GM12872 (cell line): ENCODE measurements around the gene UIMC1.

Experiments used
- TF ChIP-seq, protein P1 (sequence below): IDR thresholded peaks from 3 replicates; pipeline ENCODE4 v1.5.1; 2011; ENCODE audit warnings: low read depth, mild to moderate bottlenecking, low read length, moderate library complexity; ENCODE audit not compliant: insufficient read depth

Gene UIMC1

DNA sequence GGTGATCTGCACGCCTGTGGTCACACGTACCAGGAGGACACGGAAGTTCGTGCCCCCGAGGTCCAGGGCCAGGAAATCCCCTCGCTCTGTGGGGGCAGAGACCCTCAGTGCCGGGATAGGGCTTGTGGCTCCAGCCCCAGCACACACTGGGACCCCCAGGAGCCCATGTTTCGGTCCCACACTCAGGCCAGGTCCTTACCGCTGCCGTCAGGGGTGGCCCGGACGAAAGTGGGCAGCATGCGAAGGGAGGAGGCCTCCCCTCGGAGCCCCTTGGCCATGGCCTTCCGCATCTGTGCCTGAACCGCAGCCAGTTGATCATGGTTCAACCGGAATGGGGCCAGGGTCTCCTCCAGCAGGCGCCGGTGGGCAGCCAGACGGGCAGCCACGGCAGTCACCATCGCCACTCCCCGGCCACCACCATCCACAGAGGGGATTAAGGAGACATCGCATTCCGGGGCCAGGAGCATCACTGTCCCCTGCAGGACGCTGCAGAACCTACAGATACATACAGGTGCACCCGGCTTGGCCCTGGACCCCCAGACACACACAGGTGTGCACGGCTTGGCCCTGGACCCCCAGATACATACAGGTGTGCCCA is 119.2 kb downstream of the UIMC1 start:
- TF ChIP-seq, protein P1, sequence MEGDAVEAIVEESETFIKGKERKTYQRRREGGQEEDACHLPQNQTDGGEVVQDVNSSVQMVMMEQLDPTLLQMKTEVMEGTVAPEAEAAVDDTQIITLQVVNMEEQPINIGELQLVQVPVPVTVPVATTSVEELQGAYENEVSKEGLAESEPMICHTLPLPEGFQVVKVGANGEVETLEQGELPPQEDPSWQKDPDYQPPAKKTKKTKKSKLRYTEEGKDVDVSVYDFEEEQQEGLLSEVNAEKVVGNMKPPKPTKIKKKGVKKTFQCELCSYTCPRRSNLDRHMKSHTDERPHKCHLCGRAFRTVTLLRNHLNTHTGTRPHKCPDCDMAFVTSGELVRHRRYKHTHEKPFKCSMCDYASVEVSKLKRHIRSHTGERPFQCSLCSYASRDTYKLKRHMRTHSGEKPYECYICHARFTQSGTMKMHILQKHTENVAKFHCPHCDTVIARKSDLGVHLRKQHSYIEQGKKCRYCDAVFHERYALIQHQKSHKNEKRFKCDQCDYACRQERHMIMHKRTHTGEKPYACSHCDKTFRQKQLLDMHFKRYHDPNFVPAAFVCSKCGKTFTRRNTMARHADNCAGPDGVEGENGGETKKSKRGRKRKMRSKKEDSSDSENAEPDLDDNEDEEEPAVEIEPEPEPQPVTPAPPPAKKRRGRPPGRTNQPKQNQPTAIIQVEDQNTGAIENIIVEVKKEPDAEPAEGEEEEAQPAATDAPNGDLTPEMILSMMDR = no peak

GRCh38 chr5:176886336-176887251 is 120.0 kb downstream of the UIMC1 start:
- TF ChIP-seq, protein P1 = no peak

GRCh38 chr5:176884571-176884890 is 122.0 kb downstream of the UIMC1 start:
- TF ChIP-seq, protein P1 = no peak

DNA sequence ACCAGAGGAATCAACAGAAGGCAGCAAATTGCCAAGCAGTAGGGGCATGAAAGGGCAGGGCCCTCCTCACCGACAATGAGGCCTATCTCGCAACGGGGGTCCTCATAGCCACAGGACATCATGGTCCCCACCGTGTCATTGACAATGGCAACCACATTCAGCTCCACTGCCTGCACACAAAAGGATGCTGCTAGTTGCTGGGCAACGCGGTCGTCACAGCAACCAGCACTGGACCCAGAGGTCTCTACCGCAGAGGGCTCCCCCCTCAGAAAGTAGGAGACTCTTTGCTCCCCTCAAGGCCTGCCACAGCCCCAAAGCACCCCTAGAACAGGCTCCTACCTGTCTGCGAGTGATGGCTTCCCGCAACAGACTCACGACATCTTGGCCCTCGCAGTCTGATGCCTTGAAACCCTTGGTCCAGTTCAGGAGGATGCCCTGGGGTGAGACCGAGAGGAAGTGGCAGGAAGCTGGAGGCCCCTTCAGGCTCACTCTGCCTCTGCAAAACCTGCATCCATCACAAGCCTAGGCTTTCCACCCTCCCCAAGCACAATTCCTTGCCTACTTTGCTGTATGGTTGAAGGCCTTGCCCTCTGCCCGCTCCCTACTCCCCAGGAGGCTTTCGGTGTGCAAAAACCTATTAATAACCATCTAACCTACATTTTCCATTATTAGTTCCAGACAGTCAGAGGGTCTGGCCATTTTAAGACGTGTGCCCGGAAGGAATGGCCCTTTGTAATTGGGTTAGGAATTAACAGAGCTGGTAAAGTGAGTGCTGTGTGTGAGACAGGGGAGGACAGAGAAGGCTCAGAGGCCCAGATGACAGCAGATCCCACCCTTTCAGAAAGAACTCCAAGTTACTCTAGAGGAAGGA is 122.6 kb downstream of the UIMC1 start:
- TF ChIP-seq, protein P1 = no peak

DNA sequence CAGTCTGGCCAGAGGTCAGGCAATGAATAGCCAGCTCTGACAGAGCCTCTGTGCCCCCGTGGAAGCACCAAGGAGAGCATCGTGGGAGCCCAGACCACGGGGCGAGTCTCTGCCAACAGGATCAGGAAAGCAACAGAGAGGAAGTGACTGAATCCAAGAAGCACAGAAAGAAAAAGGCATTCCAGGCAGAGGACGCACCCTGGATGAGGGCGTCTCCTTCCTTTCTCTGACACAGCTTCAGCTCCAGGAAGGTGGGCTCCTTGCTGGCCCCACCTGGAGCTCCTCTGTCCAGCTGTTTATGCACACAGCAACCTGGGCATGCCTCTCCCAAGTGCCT is 124.0 kb downstream of the UIMC1 start:
- TF ChIP-seq, protein P1 = no peak

DNA sequence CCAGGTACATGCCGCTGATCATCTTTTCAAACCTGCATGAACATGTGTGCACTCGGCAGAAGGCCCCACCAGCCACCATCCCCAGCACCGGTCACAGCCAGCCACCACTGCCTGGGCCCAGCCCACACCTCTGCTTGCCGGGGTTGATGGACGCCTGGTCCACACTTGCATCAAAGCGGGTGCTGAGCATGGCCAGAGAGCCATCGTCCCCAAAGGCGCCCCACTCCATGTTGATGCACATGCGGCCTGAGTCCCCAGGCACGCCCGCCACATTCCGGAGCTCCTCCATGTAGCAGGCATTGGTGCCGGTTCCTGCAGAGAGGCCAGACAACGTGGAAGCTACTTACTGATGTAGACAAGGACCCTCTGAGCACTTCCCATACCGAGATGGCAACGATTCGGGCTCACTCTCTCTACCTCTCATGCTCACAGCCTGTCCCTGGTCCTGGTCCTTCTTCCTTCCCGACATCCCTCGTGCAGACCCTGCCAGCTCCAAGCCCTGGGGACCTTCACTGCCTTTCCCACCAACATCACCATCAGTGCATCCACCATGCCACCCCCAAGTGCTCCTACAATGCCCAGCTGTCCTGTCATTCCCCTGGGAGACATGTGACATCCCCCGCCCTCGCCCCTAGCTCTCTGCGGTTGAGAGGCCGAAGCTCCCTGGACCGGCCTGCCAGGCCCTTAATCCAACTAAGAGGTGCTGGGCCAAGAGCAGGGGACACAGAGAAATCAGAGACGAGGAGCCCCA is 124.6 kb downstream of the UIMC1 start:
- TF ChIP-seq, protein P1 = no peak
